H9 (cell line): Measurements from ENCODE around the gene SCUBE2. TPM values are rescaled to one million over a fixed set of nuclear protein-coding genes. Genes with fewer than 3 reads are reported as not detected.

Source experiments
- DNase-seq: peaks from one replicate; pipeline ENCODE4 v3.0.0-alpha.2; 2017
- H2AFZ ChIP-seq: one replicate; pipeline ENCODE4 v1.6.1; 2013; ENCODE audit warnings: mild to moderate bottlenecking, low read length, control low read depth, moderate library complexity
- H2AK5ac ChIP-seq: 2 replicates; pipeline ENCODE4 v1.6.1; 2013; ENCODE audit warnings: low read length, control low read depth, mixed read lengths; ENCODE audit not compliant: insufficient read length
- H2BK120ac ChIP-seq: one replicate; pipeline ENCODE4 v1.6.1; 2013; ENCODE audit warnings: low read depth, mild to moderate bottlenecking, low read length, control low read depth, inconsistent platforms; ENCODE audit not compliant: poor library complexity, severe bottlenecking
- H2BK12ac ChIP-seq: 2 replicates; pipeline ENCODE4 v1.6.1; 2013; ENCODE audit warnings: low read length, control low read depth, mixed read lengths, low read depth; ENCODE audit not compliant: insufficient read length
- H2BK15ac ChIP-seq: 2 replicates; pipeline ENCODE4 v1.6.1; 2013; ENCODE audit warnings: low read depth, low read length, control low read depth
- H2BK20ac ChIP-seq: one replicate; pipeline ENCODE4 v1.6.1; 2013; ENCODE audit warnings: low read depth, mild to moderate bottlenecking, low read length, control low read depth, inconsistent platforms; ENCODE audit not compliant: poor library complexity, severe bottlenecking
- H2BK5ac ChIP-seq: 2 replicates; pipeline ENCODE4 v1.6.1; 2013; ENCODE audit warnings: low read length, control low read depth, mixed read lengths; ENCODE audit not compliant: insufficient read length
- H3K14ac ChIP-seq: 2 replicates; pipeline ENCODE4 v1.6.1; 2013; ENCODE audit warnings: low read length, control low read depth; ENCODE audit not compliant: insufficient read depth
- H3K18ac ChIP-seq: 2 replicates; pipeline ENCODE4 v1.6.1; 2013; ENCODE audit warnings: low read depth, mild to moderate bottlenecking, mixed read lengths, low read length, control low read depth; ENCODE audit not compliant: insufficient read length
- H3K23ac ChIP-seq: 2 replicates; pipeline ENCODE4 v1.6.1; 2013; ENCODE audit warnings: low read length, control low read depth, mixed read lengths, low read depth; ENCODE audit not compliant: insufficient read length
- H3K23me2 ChIP-seq: 2 replicates; pipeline ENCODE4 v1.6.1; 2013; ENCODE audit warnings: low read depth, mild to moderate bottlenecking, mixed read lengths, low read length, control low read depth; ENCODE audit not compliant: insufficient read length, poor library complexity, severe bottlenecking
- H3K27ac ChIP-seq: 2 replicates; pipeline ENCODE4 v1.5.1; 2013; ENCODE audit warnings: low read length, control low read depth, mixed read lengths, low read depth; ENCODE audit not compliant: insufficient read length
- H3K27me3 ChIP-seq: 2 replicates; pipeline ENCODE4 v1.6.1; 2013; ENCODE audit warnings: low read length, control low read depth, inconsistent platforms; ENCODE audit not compliant: insufficient read depth
- H3K4ac ChIP-seq: 2 replicates; pipeline ENCODE4 v1.6.1; 2013; ENCODE audit warnings: low read depth, mild to moderate bottlenecking, control low read depth, inconsistent platforms, low read length, moderate library complexity
- H3K4me1 ChIP-seq: 2 replicates; pipeline ENCODE4 v1.6.1; 2013; ENCODE audit warnings: low read length, control low read depth, inconsistent platforms; ENCODE audit not compliant: insufficient read depth
- H3K4me2 ChIP-seq: 2 replicates; pipeline ENCODE4 v1.6.1; 2013; ENCODE audit warnings: low read length, control low read depth, mixed read lengths; ENCODE audit not compliant: insufficient read length, insufficient read depth
- H3K56ac ChIP-seq: 2 replicates; pipeline ENCODE4 v1.6.1; 2013; ENCODE audit warnings: low read depth, mild to moderate bottlenecking, mixed read lengths, low read length, control low read depth; ENCODE audit not compliant: insufficient read length
- H3K79me1 ChIP-seq: 2 replicates; pipeline ENCODE4 v1.6.1; 2013; ENCODE audit warnings: low read depth, mild to moderate bottlenecking, moderate library complexity, low read length, control low read depth, inconsistent platforms; ENCODE audit not compliant: insufficient read depth, poor library complexity, severe bottlenecking
- H3K79me2 ChIP-seq: 2 replicates; pipeline ENCODE4 v1.6.1; 2013; ENCODE audit warnings: low read length, control low read depth, inconsistent platforms; ENCODE audit not compliant: insufficient read depth
- H3K9ac ChIP-seq: 2 replicates; pipeline ENCODE4 v1.6.1; 2013; ENCODE audit warnings: low read length, control low read depth, mixed read lengths; ENCODE audit not compliant: insufficient read length; ENCODE audit errors: extremely low read depth
- H3K9me3 ChIP-seq: one replicate; pipeline ENCODE4 v1.6.1; 2013; ENCODE audit warnings: low read depth, low read length, inconsistent platforms; ENCODE audit not compliant: control insufficient read depth
- H3T11ph ChIP-seq: one replicate; pipeline ENCODE4 v1.6.1; 2013; ENCODE audit warnings: mild to moderate bottlenecking, low read length, control low read depth, inconsistent platforms
- H4K20me1 ChIP-seq: one replicate; pipeline ENCODE4 v1.6.1; 2013; ENCODE audit not compliant: control insufficient read depth, insufficient read length, insufficient read depth
- H4K5ac ChIP-seq: 2 replicates; pipeline ENCODE4 v1.6.1; 2013; ENCODE audit warnings: low read depth, mild to moderate bottlenecking, mixed read lengths, low read length, control low read depth; ENCODE audit not compliant: insufficient read length
- H4K8ac ChIP-seq: replicated peaks from 2 replicates; pipeline ENCODE4 v1.6.1; 2013; ENCODE audit warnings: low read length, control low read depth, mixed read lengths, low read depth; ENCODE audit not compliant: insufficient read length
- H4K91ac ChIP-seq: 2 replicates; pipeline ENCODE4 v1.6.1; 2013; ENCODE audit warnings: low read depth, mild to moderate bottlenecking, moderate library complexity, mixed read lengths, low read length, control low read depth; ENCODE audit not compliant: insufficient read length
- H3K27ac Mint-ChIP-seq, 3 experiments: 2 replicates in 2 of 3; 3 replicates in 1 of 3; pipeline ENCODE4 v1.8.0; 2020 to 2021; ENCODE audit warnings: mixed read lengths in 3 of 3, mild to moderate bottlenecking in 1 of 3, moderate library complexity in 1 of 3
- H3K27me3 Mint-ChIP-seq: 2 replicates; pipeline ENCODE4 v1.8.0; 2021; ENCODE audit warnings: low read depth, mild to moderate bottlenecking, moderate library complexity, mixed read lengths
- H3K36me3 Mint-ChIP-seq, 3 experiments: 2 replicates in 2 of 3; 3 replicates in 1 of 3; pipeline ENCODE4 v1.8.0; 2020 to 2021; ENCODE audit warnings: low read depth in 3 of 3, mixed read lengths in 3 of 3; ENCODE audit not compliant: insufficient read depth in 1 of 3
- H3K4me1 Mint-ChIP-seq, 2 experiments: 2 replicates each; pipeline ENCODE4 v1.8.0; 2020; ENCODE audit warnings: mixed read lengths in 2 of 2
- H3K4me3 Mint-ChIP-seq, 2 experiments: 2 replicates in 1 of 2; 3 replicates in 1 of 2; pipeline ENCODE4 v1.8.0; 2020 to 2021; ENCODE audit warnings: mild to moderate bottlenecking in 2 of 2, mixed read lengths in 2 of 2, moderate library complexity in 1 of 2
- H3K9me3 Mint-ChIP-seq, 2 experiments: 2 replicates in 1 of 2; 3 replicates in 1 of 2; pipeline ENCODE4 v1.8.0; 2020; ENCODE audit warnings: mild to moderate bottlenecking in 2 of 2, mixed read lengths in 2 of 2, moderate library complexity in 1 of 2
- WGBS: extraction: QIAGEN DNeasy Blood & Tissue Kit; methylation state at CpG from one replicate; pipeline ENCODE4 v1.1.7; 2013; ENCODE audit warnings: missing lambda C conversion rate, low lambda C conversion rate, mixed read lengths; ENCODE audit not compliant: insufficient read length; ENCODE audit errors: extremely low coverage; 5-methylcytosine and 5-hydroxymethylcytosine counted together
- total RNA-seq: library from RNA; stranded (reverse); gene quantifications from 2 replicates; pipeline ENCODE4 v1.2.1, GENCODE V29; 2021
- TF ChIP-seq, protein P1 (sequence below): fragments of 200-600 bp; sonication (generic); conservative IDR thresholded peaks from 3 replicates; pipeline ENCODE4 v1.8.0; 2021; ENCODE audit warnings: antibody characterized with exemption, mild to moderate bottlenecking

Gene SCUBE2
- total RNA-seq, 1 experiment from 2014 or later: 1.6 TPM

GRCh38 chr11:9069862-9070470 lies 21.4 kb downstream of the SCUBE2 start:
- peaks cover 32 to 34% of the 10 kb centered on the region in 2 experiments for H3K4me1 Mint-ChIP-seq
- Histone ChIP-seq H3K27ac (no peak overlapping the region), H2BK5ac (no peak overlapping the region), H3K79me2 (no peaks in the 10 kb centered on the region), H4K91ac (no peak overlapping the region), H3K23ac (no peak overlapping the region), H3K27me3 (no peaks in the 10 kb centered on the region), H4K20me1 (no peaks in the 10 kb centered on the region), H3K14ac (no peak overlapping the region), H2AK5ac (no peak overlapping the region), H4K5ac (no peak overlapping the region), H2BK20ac (no peak overlapping the region), H2BK15ac (no peak overlapping the region), H4K8ac (no peak overlapping the region), H3K4me2 (no peak overlapping the region), H2BK12ac (no peak overlapping the region), H2BK120ac (no peak overlapping the region), H3T11ph (no peak overlapping the region), H3K4me1 (peaks cover 3% of the 10 kb centered on the region; the same call in 1 of the 2 replicates), H3K79me1 (no peaks in the 10 kb centered on the region), H3K4ac (no peak overlapping the region), H3K23me2 (no peaks in the 10 kb centered on the region), H2AFZ (no peak overlapping the region), H3K56ac (no peak overlapping the region), H3K18ac (no peak overlapping the region), H3K9ac (no peak overlapping the region), H3K9me3 (no peaks in the 10 kb centered on the region)
- no peak overlapping the region for H3K4me3 Mint-ChIP-seq
- H3K9me3 Mint-ChIP-seq: no peaks in the 10 kb centered on the region
- no peak for DNase-seq
- no peaks in the 10 kb centered on the region for H3K36me3 Mint-ChIP-seq
- TF ChIP-seq, protein P1, sequence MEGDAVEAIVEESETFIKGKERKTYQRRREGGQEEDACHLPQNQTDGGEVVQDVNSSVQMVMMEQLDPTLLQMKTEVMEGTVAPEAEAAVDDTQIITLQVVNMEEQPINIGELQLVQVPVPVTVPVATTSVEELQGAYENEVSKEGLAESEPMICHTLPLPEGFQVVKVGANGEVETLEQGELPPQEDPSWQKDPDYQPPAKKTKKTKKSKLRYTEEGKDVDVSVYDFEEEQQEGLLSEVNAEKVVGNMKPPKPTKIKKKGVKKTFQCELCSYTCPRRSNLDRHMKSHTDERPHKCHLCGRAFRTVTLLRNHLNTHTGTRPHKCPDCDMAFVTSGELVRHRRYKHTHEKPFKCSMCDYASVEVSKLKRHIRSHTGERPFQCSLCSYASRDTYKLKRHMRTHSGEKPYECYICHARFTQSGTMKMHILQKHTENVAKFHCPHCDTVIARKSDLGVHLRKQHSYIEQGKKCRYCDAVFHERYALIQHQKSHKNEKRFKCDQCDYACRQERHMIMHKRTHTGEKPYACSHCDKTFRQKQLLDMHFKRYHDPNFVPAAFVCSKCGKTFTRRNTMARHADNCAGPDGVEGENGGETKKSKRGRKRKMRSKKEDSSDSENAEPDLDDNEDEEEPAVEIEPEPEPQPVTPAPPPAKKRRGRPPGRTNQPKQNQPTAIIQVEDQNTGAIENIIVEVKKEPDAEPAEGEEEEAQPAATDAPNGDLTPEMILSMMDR: no peak
- WGBS: no CpG with 5 or more reads among the region's 7 CpGs
- H3K27ac Mint-ChIP-seq: no peak overlapping the region
- H3K27me3 Mint-ChIP-seq: peaks cover 1% of the 10 kb centered on the region
